CD4-positive, alpha-beta T cell treated with Interleukin-17A for 1 hour (primary cell): Measurements from ENCODE around the gene NBPF11.
A peak's percentile ranks its signal among the peaks of the same experiment; 100 is the strongest.
"Not testable (repeated sequence)": the region's sequence is repeated elsewhere in the genome, so short reads cannot be mapped to it uniquely, and the experiment has no call there.

Experiments used
- DNase-seq: peaks from one replicate; pipeline ENCODE4 v3.0.0-alpha.2; 2020

Gene NBPF11

GRCh38 chr1:148150014-148150413 lies 2.1 kb downstream of the NBPF11 start:
- DNase-seq: not testable (repeated sequence)

- not testable (repeated sequence) for DNase-seq
These were observed 2.8 kb downstream of the NBPF11 start for GRCh38 chr1:148149050-148149815.

GRCh38 chr1:148147052-148147838 lies 4.8 kb downstream of the NBPF11 start:
- not testable (repeated sequence) for DNase-seq

- DNase-seq: not testable (repeated sequence)
These were observed 5.7 kb downstream of the NBPF11 start for GRCh38 chr1:148146191-148146997.

GRCh38 chr1:148143223-148143622 lies 8.9 kb downstream of the NBPF11 start:
- not testable (repeated sequence) for DNase-seq

- not testable (repeated sequence) for DNase-seq
These were observed 10.1 kb downstream of the NBPF11 start for GRCh38 chr1:148141936-148142335.

- DNase-seq: not testable (repeated sequence)
These were observed 13.5 kb downstream of the NBPF11 start for GRCh38 chr1:148138606-148139005.

- DNase-seq: not testable (repeated sequence)
These were observed 29.7 kb downstream of the NBPF11 start for GRCh38 chr1:148122341-148122740.

GRCh38 chr1:148120395-148120794 lies 31.7 kb downstream of the NBPF11 start:
- DNase-seq: peak; percentile 1

- DNase-seq: not testable (repeated sequence)
These were observed 56.3 kb downstream of the NBPF11 start for GRCh38 chr1:148095732-148096131.

- DNase-seq: not testable (repeated sequence)
These were observed 65.9 kb downstream of the NBPF11 start for GRCh38 chr1:148086196-148086595.

GRCh38 chr1:148081205-148081604 lies 70.9 kb downstream of the NBPF11 start:
- not testable (repeated sequence) for DNase-seq

- not testable (repeated sequence) for DNase-seq
These were observed 73.2 kb downstream of the NBPF11 start for GRCh38 chr1:148078632-148079519.

GRCh38 chr1:148078090-148078489 lies 74.0 kb downstream of the NBPF11 start:
- not testable (repeated sequence) for DNase-seq

GRCh38 chr1:148077458-148077857 lies 74.6 kb downstream of the NBPF11 start:
- DNase-seq: not testable (repeated sequence)

- DNase-seq: not testable (repeated sequence)
These were observed 78.7 kb downstream of the NBPF11 start for GRCh38 chr1:148073392-148073791.

GRCh38 chr1:148068606-148069005 lies 83.5 kb downstream of the NBPF11 start:
- DNase-seq: not testable (repeated sequence)

GRCh38 chr1:148068201-148068600 lies 83.9 kb downstream of the NBPF11 start:
- not testable (repeated sequence) for DNase-seq

- DNase-seq: not testable (repeated sequence)
These were observed 91.8 kb downstream of the NBPF11 start for GRCh38 chr1:148060294-148060701.

- DNase-seq: peak; percentile 14
These were observed 94.7 kb downstream of the NBPF11 start for GRCh38 chr1:148057384-148057783.
